ENCODE data around the gene CALHM1.

DNA sequence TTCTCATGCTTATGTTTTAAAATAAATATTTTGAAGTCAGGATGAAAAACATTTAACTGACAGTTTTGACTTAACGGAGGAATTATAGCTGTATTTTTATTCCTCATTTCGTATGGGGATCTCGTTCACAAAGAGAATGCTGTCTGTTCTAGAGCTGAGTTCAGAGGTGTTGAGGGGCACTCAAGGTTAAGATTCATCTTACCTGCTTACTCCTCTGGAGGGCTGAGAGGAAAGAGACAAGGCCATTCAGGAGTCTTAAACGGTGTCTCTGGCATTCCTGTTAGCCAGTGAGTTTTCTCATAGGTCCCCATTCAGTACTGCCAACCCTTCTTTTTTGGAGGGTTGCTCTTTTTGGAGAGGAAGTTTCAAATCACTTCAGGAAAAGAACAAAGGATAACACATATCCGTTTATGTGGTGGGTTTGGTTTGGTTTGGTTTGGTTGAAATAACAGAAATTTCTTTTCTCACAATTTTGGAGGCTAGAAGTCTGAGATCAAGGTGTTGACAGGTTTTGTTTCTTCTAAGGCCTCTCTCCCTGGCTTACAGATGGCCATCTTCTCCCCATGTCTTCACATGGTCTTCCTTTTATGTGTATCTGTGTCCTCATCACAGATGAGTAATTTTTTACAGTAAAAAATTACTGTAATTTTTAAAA, 29.6 kb downstream of the CALHM1 start:
- no peak for TF ChIP-seq POLR2A (IDR thresholded peaks at IDR 0.05; ENCODE audit: low read length)
- TF ChIP-seq GATA1 (IDR thresholded peaks at IDR 0.05; ENCODE audit: low read depth, low read length): no peak

Data from erythroblast (primary cell).